HG03571 (cell line): Measurements from ENCODE around the gene DNAJC30.

Experiments
- ATAC-seq: cut with Tn5 transposase; IDR thresholded peaks from one replicate; pipeline ENCODE4 v1.9.1; 2021; ENCODE audit not compliant: unreplicated experiment

Gene DNAJC30

GRCh38 chr7:73708961-73709549 is 25.8 kb upstream of the DNAJC30 start:
- ATAC-seq, result no peak

- ATAC-seq, result no peak
Measured at GRCh38 chr7:73707045-73707631, 23.9 kb upstream of the DNAJC30 start.

DNA sequence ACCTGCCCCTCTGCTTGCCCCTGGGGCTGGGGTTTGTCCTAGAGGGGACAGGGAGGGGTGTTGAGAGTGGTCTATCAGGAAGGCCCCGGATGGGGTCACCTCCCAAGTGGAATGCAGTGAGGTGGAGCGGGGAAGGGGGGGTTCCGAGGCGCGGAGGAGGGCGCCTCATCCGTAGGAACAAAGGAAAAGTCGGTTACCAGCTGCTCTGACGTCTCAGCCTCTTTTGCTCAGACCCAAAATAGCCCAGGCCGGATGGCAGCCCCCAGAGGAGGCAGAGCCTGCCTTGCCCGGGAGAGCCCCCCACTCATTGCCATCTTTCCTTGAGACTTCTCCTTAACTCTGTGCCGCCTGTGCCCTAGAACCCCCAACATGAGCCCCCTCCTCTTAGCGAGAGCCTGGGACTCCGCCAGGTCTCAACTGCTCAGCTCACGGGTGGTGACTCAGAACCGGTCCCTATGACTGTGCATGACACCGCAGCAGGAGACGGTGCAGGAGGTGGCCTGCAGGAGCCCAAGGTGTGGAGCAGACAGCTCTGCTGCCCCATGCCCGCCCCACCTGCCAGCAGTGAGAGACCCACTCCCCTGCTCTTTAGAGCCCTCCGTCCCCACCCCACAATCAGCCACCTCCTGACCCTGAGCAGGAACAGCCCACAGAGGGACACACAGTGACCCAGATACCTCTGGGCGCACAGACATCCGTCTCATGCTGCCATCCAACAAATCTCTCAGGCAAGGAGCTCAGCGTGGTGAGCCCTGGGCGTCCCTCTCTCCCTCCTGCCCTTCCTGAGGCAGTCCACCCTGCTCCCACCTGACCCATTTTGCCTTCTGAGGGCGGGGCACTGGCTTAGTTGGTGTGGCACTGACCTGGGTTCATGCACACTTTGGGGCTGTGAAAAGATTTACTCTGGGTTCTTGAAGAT is 23.1 kb upstream of the DNAJC30 start:
- no peak for ATAC-seq

DNA sequence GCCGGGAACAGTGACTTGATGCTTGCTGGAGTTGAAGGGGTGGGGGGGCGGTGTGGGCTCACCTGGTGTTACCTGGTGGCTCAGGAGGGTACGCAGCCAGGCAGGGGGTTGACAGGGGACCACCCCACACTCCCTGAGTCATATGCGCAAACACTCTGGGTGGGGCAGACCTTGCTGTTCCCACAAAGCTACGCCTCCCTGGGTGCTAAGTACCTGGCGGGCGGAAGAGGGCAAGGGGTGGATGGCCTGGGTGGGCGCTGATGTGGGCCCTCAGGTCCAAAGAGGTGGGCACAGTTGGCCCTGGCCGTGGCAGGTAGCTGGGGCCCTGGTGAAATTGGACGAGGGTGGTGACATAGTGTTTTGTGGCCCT is 22.3 kb upstream of the DNAJC30 start:
- ATAC-seq, result no peak

- no peak for ATAC-seq
Measured at GRCh38 chr7:73704640-73705550, 21.6 kb upstream of the DNAJC30 start.

DNA sequence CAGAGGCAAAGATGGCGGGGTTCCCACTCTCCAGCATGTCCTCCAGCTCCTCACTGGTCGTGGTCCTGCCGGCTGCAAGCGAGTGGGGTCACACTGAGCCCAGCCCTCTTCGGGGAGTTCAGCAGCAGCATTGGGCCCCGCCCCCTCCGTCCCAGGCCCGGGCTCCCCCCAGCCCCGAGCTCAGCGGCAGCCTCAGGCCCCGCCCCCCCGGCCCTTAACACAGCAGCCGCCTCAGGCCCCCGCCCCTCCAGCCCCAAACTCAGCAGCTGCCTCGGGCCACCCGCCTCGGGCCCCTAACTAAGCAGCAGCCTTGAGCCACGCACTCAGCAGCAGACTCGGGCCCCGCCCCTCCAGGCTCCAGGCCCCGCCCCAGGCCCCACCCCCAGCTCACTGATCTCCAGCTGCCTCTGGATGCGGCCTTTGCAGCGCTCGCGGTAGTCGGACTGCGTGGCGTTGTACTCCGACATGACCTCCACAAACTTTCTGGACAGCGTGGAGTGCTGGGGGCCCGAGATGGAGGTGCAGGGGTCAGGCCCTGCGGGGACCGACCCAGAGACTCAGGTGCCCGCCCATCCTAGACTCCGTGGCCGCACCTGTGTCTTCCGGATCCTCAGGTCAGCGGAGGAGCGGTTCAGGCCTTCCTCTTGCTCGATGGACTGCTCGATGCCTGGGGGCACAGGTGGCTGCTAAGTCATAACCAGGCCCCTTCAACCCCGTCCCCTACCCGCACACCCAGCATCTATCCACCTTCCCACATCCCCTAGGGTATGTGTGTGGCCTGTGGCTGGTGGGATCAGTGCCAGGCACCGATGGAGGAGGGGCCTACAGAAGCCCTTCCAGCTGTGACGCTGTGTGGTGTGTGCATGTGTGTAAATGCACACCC is 20.7 kb upstream of the DNAJC30 start:
- ATAC-seq, result no peak

- no peak for ATAC-seq
Measured at GRCh38 chr7:73703225-73703624, 20.0 kb upstream of the DNAJC30 start.

GRCh38 chr7:73702665-73703064 is 19.4 kb upstream of the DNAJC30 start:
- no peak for ATAC-seq

DNA sequence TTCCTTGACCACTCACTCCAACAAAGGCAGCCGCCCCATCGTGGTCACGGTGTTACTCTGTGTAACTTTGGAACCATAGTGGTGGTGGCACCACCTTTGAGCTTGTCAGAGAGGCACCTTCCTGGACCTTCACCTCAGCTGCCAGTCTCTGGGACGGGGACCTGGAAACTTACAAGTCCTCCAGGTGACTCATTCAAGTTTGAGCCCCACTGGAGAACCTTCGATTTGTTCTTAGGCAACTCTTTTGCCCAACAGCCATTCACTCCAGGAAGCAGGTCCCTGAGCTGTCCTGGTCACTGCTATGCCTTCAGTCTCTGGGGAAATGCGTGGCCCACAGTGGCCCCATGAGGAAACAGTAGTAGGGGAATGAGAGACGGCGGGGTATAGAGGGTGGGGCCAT is 19.0 kb upstream of the DNAJC30 start:
- no peak for ATAC-seq

- ATAC-seq, result no peak
Measured at GRCh38 chr7:73701357-73701995, 18.2 kb upstream of the DNAJC30 start.

DNA sequence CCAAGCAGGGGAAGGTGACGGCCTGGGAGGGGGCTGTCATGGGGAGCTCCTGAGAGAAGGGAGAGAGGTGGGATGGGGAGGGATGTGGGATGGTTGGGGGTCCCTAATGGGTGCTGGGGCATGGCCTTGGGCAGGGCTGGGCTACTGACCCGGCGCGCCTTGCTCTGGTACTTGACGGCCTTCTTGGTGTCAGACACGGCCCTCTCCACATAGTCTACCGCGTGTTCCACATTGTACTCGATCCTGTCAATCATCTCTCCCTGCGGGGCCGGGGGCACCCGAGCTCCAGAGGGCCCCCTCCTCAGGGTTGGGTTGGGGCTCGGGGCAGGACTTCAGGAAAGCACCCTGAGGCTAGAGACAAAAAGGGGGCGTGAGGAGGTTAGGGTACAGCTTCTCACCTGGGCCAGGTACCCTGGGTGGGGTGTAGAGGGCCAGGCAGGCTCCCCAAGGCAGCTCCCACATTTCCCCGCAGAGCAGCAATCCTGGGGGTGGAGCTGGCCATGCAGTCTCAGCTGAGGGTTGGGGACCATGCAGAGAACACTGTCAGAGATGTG is 17.4 kb upstream of the DNAJC30 start:
- no peak for ATAC-seq

GRCh38 chr7:73700069-73700423 is 16.8 kb upstream of the DNAJC30 start:
- ATAC-seq, result no peak

DNA sequence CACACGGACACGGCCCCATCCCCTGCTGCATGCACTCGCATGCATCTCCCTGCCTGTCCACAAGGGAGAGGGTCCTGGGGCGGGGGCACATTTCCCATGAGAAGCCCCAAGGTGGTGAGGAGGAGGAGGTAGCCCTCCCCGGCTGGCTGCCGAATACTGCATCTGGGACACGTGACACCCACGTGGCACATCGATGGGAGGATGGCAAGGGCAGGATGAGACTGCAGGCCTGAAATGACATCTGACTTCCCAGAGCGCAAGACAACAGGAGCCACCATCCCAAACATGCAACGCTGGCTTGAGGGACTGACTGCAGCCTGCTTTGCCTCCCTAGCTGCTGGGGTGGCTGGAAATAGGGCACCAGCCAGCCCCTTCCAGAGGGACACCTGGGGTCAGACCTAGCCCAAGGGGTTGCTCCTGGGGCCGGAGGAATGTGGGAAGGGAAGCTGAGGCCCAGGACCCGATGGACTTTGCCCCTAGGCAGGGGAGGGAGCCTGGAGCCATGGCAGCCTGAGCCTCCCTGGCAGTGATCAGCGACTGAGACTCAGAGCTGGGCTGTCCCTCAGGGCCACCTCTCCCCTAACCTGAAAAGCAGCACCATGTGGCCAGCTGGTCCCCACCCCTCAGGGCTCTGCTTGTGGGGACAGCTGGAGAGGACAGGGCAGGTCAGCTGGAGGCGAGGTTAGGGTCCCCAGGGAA is 16.3 kb upstream of the DNAJC30 start:
- no peak for ATAC-seq

DNA sequence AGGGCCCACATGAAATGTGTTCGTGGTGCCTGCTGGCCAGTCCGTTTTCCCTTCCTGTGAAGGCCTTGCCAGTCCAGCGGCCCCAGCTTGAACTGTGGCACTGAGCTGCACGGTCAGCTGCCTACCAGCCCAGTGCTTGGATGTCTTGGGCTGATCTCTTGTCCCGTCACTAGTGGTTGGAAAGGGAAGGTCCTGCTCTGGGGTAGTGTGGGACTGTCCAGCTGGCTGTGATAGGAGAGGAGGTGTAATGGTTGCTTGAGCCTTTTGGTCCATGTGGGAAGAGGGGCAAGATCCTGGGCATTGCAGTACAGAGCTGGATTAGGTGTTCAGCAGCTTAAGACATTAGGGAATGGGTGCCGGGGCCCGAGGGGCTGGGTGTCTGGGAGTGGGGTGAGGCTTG is 15.2 kb upstream of the DNAJC30 start:
- ATAC-seq, result no peak

DNA sequence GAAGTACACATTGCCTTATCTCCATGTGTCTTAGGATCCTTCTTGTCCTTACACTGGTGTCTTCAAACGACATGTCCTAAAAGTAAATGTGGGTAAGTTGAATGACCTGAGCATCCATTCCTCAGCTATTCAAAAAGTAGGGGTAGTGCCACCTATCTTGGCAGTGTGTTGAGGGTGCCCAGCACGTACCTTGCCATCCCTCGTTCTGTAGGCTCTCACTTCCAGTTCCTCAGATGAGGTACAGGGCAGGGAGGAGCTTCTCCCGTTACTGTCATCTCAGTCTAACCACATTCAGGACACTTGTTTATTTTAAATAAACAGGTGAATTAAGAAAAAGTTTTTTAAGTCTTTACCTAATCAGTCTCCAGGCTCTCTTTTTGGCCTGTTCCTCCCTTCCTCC is 13.1 kb upstream of the DNAJC30 start:
- no peak for ATAC-seq

GRCh38 chr7:73690646-73691045 is 7.4 kb upstream of the DNAJC30 start:
- ATAC-seq, result no peak

DNA sequence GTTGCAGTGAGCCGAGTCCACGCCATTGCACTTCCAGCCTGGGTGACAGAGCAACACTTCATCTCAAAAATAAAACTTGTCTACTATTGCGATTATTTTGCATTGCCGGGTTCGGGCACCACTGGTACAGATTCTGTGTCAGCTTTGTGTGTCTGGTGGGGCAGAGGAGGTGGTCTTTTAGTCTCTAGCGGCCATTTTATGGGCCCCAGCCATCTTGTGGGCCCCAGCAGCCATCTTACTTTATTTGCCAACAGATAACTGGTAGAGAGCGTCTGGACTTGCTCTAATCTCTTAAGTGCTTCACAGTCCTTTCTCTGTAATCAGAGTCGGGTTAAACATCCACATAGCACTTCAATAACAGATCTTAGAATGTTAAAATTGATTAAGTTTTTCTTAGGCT is 5.0 kb upstream of the DNAJC30 start:
- no peak for ATAC-seq

DNA sequence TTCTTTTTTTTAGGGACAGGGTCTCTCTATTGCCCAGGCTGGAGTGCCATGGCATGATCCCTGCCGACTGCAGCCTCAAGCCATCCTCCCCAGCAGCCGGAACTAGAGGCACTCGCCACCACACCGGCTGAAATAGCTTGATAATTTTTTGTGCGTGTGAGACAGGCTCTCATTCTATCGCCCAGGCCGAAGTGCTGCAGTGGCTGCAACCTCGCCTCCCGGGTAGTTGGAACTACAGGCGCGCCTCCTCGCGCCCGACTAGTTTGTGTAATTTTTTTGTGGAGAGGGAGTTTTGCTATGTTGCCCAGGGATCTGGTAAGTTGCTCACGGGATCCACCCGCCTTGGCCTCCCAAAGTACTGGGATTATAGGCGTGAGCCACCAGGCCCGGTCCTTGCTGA is 2.1 kb upstream of the DNAJC30 start:
- ATAC-seq, result no peak
